MCF 10A (cell line): ENCODE measurements around the gene MATCAP1. TPM values are rescaled to one million over a fixed set of nuclear protein-coding genes. Genes with fewer than 3 reads are reported as not detected.

Source experiments
- BruUV-seq: library from RNA; stranded (reverse); fragments of 400-500 nt; replicated peaks from 2 replicates; lab custom pipeline; 2021; lab: Mats Ljungman, UMichigan
- CTCF ChIA-PET: fragments of 300-600 bp; sonication (Branson Sonifier 250); formaldehyde crosslinking; extraction: SDS; loops from one replicate; lab custom pipeline; 2021; ENCODE audit warnings: antibody characterized with exemption, inconsistent platforms; lab: Yijun Ruan, JAX
- POLR2A ChIA-PET: fragments of 300-600, 350-650 bp; sonication (Branson Sonifier 250); formaldehyde crosslinking; extraction: SDS; loops from one replicate; lab custom pipeline; 2020; ENCODE audit warnings: antibody characterized with exemption, inconsistent platforms; lab: Yijun Ruan, JAX
- DNase-seq: peaks from one replicate; pipeline ENCODE4 v3.0.0-alpha.2; 2018; ENCODE audit not compliant: unreplicated experiment
- H3K27ac Mint-ChIP-seq: one replicate; pipeline ENCODE4 v1.8.0; 2022; ENCODE audit warnings: mild to moderate bottlenecking, low read depth, mixed read lengths; ENCODE audit not compliant: unreplicated experiment
- H3K27me3 Mint-ChIP-seq: one replicate; pipeline ENCODE4 v1.8.0; 2022; ENCODE audit warnings: mixed read lengths; ENCODE audit not compliant: insufficient read depth, unreplicated experiment
- H3K36me3 Mint-ChIP-seq: one replicate; pipeline ENCODE4 v1.8.0; 2022; ENCODE audit warnings: mild to moderate bottlenecking, moderate library complexity, mixed read lengths; ENCODE audit not compliant: insufficient read depth, unreplicated experiment
- H3K4me1 Mint-ChIP-seq: one replicate; pipeline ENCODE4 v1.8.0; 2022; ENCODE audit warnings: mixed read lengths; ENCODE audit not compliant: insufficient read depth, unreplicated experiment
- H3K4me3 Mint-ChIP-seq: one replicate; pipeline ENCODE4 v1.8.0; 2022; ENCODE audit warnings: mild to moderate bottlenecking, moderate library complexity, mixed read lengths; ENCODE audit not compliant: unreplicated experiment
- H3K9me3 Mint-ChIP-seq: one replicate; pipeline ENCODE4 v1.8.0; 2022; ENCODE audit warnings: mixed read lengths; ENCODE audit not compliant: unreplicated experiment
- CTCF ChIP-seq: fragments of 200-600 bp; IDR thresholded peaks from one replicate; pipeline ENCODE4 v1.8.0; 2022; ENCODE audit warnings: antibody characterized with exemption, mild to moderate bottlenecking; ENCODE audit not compliant: unreplicated experiment
- intact Hi-C: fragments of 100-400 bp; cut with micrococcal nuclease; formaldehyde crosslinking; loops from 2 replicates; pipeline ENCODE4 v1.14.1; 2022
- total RNA-seq: library from RNA; stranded (reverse); gene quantifications from 2 replicates; pipeline ENCODE4 v1.2.3, GENCODE V29; 2022

Gene MATCAP1
- total RNA-seq, 1 experiment from 2014 or later: 18.1 TPM

GRCh38 chr16:67190448-67191399 is 7.0 kb upstream of the MATCAP1 start:
- POLR2A ChIA-PET: interaction anchor here (1.4 kb wide), 1 partner anchor 16 kb away, joined by 8 read pairs; no protein-coding TSS in a partner anchor
- no TSS peak for BruUV-seq
- DNase-seq: no peak
- H3K4me3 Mint-ChIP-seq: peak overlapping the region; percentile 77
- no peaks in the 10 kb centered on the region for H3K9me3 Mint-ChIP-seq
- no peaks in the 10 kb centered on the region for H3K27me3 Mint-ChIP-seq
- CTCF ChIA-PET: interaction anchor here (0.9 to 1.6 kb wide), 3 partner anchors 8 to 55 kb away, joined by 3 to 4 read pairs (median 4); partner anchors contain the start of gene ELMO3
- peak overlapping the region; percentile 78 for H3K27ac Mint-ChIP-seq
- intact Hi-C loops: no loop called here
- H3K36me3 Mint-ChIP-seq: peaks cover 16% of the 10 kb centered on the region
- peaks cover 9% of the 10 kb centered on the region for H3K4me1 Mint-ChIP-seq
- no peak for TF ChIP-seq CTCF

GRCh38 chr16:67190041-67190440 is 6.3 kb upstream of the MATCAP1 start, which contains the start of gene EXOC3L1:
Gene EXOC3L1 (minus strand): TSS chr16:67190136. CDS start chr16:67189676, 460 bp downstream.
- POLR2A ChIA-PET: interaction anchor here (1.4 to 1.9 kb wide), 3 partner anchors 8 to 56 kb away, joined by 3 to 8 read pairs (median 5); no protein-coding TSS in a partner anchor

GRCh38 chr16:67188798-67189197 is 5.0 kb upstream of the MATCAP1 start:
- CTCF ChIA-PET: interaction anchor here (0.6 to 2.8 kb wide), 8 partner anchors 9 to 241 kb away, joined by 3 to 11 read pairs (median 3); partner anchors contain the start of gene ELMO3
- no peak for TF ChIP-seq CTCF
- peaks cover 14% of the 10 kb centered on the region for H3K4me1 Mint-ChIP-seq
- POLR2A ChIA-PET: interaction anchor here (1.4 to 1.9 kb wide), 3 partner anchors 10 to 57 kb away, joined by 3 to 5 read pairs (median 4); partner anchors contain the start of gene NOL3
- intact Hi-C loops: no loop called here
- H3K27ac Mint-ChIP-seq: no peak overlapping the region
- H3K27me3 Mint-ChIP-seq: no peaks in the 10 kb centered on the region
- no peak for DNase-seq
- no peaks in the 10 kb centered on the region for H3K9me3 Mint-ChIP-seq
- no peak overlapping the region for H3K4me3 Mint-ChIP-seq
- peaks cover 5% of the 10 kb centered on the region for H3K36me3 Mint-ChIP-seq
- BruUV-seq: no TSS peak

More at GRCh38 chr16:67190041-67190440, 6.3 kb upstream of the MATCAP1 start, which contains the start of gene EXOC3L1:
- Mint-ChIP-seq H3K4me3 (no peak within 1 kb of the TSS), H3K27ac (no peak within 1 kb of the TSS), H3K9me3 (no peaks in the 10 kb centered on the region), H3K36me3 (peaks cover 10% of the 10 kb centered on the region), H3K27me3 (no peaks in the 10 kb centered on the region), H3K4me1 (peaks cover 13% of the 10 kb centered on the region)
- TF ChIP-seq CTCF: no peak
- CTCF ChIA-PET: interaction anchor here (0.6 to 1.6 kb wide), 7 partner anchors 8 to 171 kb away, joined by 3 to 4 read pairs (median 3); partner anchors contain the start of gene ELMO3
- intact Hi-C loops: no loop called here
- no peak for DNase-seq
- no TSS peak for BruUV-seq
